DMS53 treated with DMSO at 0.1 percent for 48 hours (cell line): ENCODE measurements around the gene FAM210A.
"Not testable (repeated sequence)": the region's sequence is repeated elsewhere in the genome, so short reads cannot be mapped to it uniquely, and the experiment has no call there.

ENCODE experiments used
- DNase-seq: peaks from one replicate; lab custom pipeline; 2025; ENCODE audit not compliant: unreplicated experiment; lab: John Stamatoyannopoulos, UW

Gene FAM210A, protein sequence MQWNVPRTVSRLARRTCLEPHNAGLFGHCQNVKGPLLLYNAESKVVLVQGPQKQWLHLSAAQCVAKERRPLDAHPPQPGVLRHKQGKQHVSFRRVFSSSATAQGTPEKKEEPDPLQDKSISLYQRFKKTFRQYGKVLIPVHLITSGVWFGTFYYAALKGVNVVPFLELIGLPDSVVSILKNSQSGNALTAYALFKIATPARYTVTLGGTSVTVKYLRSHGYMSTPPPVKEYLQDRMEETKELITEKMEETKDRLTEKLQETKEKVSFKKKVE

GRCh38 chr18:13726232-13726971 is at the start of gene FAM210A, which contains the start of gene RNMT:
TSS of gene FAM210A (minus strand) at chr18:13726558. CDS start at chr18:13682077, 44,481 bp downstream.
TSS of gene RNMT (plus strand) at chr18:13726673. CDS start at chr18:13731518, 4,845 bp downstream.
- peak; percentile 96 for DNase-seq

- DNase-seq, result no peak
Observed at GRCh38 chr18:13775058-13775457, 48.7 kb upstream of the FAM210A start.

- no peak for DNase-seq
Observed at GRCh38 chr18:13762690-13763439, 36.5 kb upstream of the FAM210A start.

GRCh38 chr18:13760047-13760446 is 33.7 kb upstream of the FAM210A start:
- DNase-seq, result no peak

DNA sequence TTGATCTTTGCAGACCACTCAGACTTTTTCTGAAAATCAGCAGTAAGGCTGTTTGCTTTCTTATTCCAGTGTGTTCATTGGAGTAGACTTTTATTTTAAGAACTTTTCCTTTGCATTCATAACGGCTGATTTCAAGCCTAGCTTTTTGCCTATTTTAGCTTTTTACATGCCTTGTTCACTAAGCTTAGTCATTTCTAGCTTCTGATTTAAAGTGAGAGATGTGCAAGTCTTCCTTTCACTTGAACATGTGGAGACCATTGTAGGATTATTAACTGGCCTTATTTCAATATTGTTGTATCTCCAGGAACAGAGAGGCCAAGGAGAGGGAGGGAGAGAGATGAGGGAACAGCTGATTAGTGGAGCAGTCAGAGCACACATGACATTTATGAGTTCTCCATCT is 32.3 kb upstream of the FAM210A start:
- DNase-seq, result no peak

DNA sequence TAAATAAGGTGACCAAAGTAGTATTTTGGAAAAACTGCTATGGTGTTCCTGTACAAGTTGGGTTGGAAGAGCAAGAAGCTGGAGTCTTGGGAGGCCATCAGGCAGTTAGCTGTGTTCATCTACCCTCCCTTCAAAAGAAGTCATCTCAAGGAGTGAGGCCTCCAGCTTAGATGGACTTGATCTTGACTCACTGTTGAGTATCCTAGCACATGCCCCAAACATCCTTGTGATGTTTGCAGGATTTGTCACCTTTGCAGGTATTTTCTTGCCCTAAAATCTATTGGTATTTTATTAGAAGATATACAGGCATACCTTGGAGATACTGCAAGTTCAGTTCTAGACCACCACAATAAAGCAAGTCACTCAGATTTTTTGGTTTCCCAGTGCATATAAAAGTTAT is 30.3 kb upstream of the FAM210A start:
- no peak for DNase-seq

DNA sequence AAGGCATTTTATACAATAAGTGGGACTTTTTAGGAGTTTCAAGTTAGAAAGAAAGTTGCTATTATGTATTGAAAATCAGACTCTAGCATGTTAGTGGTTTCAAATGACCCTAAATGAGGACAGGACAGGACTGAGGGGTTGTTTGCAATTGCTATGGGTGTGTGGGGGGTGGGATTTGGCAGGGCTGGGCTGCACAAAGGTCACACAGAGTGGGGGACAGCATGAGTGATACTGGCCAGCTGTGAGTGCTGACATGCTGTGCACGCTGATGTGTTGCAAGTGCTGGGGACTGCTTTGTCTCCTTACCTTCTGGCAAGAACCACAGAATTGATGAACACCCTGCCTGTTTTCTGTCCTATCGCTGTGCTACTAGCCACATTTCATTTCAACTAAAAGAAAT is 29.9 kb upstream of the FAM210A start:
- DNase-seq, result no peak

DNA sequence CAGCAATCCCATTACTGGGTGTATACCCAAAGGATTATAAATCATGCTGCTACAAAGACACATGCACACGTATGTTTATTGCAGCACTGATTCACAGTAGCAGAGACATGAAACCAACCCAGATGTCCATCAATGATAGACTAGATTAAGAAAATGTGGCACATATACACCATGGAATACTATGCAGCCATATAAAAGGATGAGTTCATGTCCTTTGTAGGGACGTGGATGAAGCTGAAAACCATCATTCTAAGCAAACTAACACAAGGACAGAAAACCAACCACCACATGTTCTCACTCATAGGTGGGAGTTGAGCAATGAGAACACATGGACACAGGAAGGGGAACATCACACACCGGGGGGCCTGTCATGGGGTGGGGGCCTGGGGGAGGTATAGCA is 25.2 kb upstream of the FAM210A start:
- not testable (repeated sequence) for DNase-seq

- DNase-seq, result no peak
Observed at GRCh38 chr18:13746633-13747032, 20.3 kb upstream of the FAM210A start.

DNA sequence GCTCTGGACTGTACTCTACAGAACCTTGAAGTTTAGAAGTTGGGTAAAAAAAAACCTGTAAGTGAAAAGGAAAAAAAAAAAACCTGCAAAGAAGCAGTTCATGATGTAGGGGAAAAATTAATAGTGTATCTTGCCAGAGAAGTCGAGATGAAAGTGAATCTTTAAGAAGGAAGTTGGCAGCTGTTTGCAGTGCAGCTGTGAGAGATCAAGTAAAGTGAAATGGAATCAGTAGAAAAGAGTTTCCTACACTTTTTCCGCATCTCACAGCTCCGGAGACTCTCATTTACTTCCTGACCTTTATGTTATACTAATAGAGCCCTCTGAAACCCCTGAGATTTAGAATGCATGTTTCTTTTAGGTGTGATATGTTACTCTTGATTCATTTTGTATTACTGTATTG is 19.3 kb upstream of the FAM210A start:
- no peak for DNase-seq

- no peak for DNase-seq
Observed at GRCh38 chr18:13735681-13736080, 9.3 kb upstream of the FAM210A start.

DNA sequence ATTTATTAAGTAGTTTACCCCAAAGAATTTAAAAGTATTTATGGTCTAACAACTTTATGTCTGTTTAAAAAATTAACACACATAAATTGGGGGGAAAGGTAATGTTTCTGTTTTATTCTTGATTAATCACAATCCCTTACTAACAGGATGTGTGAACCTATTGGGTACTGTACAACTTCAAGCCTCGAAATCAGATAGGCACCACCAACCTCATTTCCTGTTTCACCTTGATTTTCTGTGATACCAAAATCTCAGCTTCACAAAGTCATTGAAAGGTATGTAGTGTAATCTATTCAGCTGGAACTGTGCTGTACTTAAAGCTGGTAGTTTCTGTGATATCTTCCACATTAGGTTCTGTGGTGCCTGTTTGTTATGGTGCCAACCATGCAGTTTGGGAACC is 4.1 kb upstream of the FAM210A start:
- DNase-seq, result no peak

DNA sequence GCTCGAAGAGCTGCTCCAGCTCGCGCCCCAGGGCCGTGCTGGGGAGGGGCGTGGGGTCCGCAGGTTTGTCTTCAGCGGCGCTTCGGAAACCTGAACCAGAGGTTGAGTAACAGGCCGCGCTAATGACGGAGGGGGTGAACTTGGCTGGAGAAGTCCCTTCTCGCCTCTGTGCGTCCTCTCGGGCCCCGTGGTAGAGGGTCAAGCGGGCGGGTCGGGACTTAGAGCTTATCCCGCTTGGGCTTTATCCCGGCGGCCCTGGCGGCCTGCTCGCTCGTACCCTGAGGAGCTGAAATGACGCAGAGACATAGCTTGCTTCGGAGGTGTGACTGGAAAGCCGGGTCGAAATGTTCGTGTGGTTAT is 594 bp upstream of the FAM210A start:
- DNase-seq, result peak; percentile 52

GRCh38 chr18:13725566-13726231 is 659 bp downstream of the FAM210A start:
- DNase-seq, result no peak

DNA sequence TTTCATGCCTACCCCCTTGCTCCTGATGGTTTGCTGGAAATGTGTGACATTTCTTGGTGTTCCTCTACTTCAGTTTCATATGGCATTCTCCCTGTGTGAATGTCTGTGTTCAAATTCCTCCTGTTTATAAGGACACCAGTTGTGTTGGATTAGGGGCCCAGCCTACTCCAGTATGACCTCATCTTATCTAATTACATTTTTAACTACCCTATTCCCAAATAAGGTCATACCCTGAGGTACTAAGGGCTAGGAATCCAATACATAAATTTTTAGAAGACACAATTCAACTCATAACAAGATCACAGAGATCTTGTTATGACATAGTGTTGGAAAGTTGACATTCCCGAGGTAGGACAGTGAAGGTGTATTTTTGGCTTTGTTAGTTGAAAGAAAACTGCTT is 5.5 kb downstream of the FAM210A start:
- no peak for DNase-seq

GRCh38 chr18:13720123-13720522 is 6.2 kb downstream of the FAM210A start:
- DNase-seq, result no peak

GRCh38 chr18:13716916-13717315 is 9.4 kb downstream of the FAM210A start:
- DNase-seq, result no peak

- no peak for DNase-seq
Observed at GRCh38 chr18:13715330-13715729, 11.0 kb downstream of the FAM210A start.

- DNase-seq, result no peak
Observed at GRCh38 chr18:13713455-13714055, 12.8 kb downstream of the FAM210A start.

- DNase-seq, result no peak
Observed at GRCh38 chr18:13712400-13713131, 13.8 kb downstream of the FAM210A start.
